Measurements from ENCODE around the gene CDKAL1. TPM values are rescaled to one million over a fixed set of nuclear protein-coding genes. Genes with fewer than 3 reads are reported as not detected.

CDKAL1 gene
- polyA plus RNA-seq, 2 of the 4 experiments (the other 2 are of a cell fraction) = 4.7 to 8.3 TPM

GRCh38 chr6:21024616-21025015, 490.4 kb downstream of the CDKAL1 start:
- ChIA-PET CTCF (no interaction called here), POLR2A (no interaction called here)
- Histone ChIP-seq H3K4me1 (peaks cover 9% of the 10 kb centered on the region; the same call in 2 of the 3 replicates), H3K9me3 (peaks cover 6% of the 10 kb centered on the region; the same call in 1 of the 3 replicates), H3K27ac (no peak overlapping the region), H3K4me3 (no peak overlapping the region), H3K4me2 (no peak overlapping the region)
- TF ChIP-seq, protein P1, sequence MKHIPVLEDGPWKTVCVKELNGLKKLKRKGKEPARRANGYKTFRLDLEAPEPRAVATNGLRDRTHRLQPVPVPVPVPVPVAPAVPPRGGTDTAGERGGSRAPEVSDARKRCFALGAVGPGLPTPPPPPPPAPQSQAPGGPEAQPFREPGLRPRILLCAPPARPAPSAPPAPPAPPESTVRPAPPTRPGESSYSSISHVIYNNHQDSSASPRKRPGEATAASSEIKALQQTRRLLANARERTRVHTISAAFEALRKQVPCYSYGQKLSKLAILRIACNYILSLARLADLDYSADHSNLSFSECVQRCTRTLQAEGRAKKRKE (CRISPR knock-in tag; IDR thresholded peaks at IDR 0.05; ENCODE audit: low read depth) = no peak
- TF ChIP-seq, protein P2, sequence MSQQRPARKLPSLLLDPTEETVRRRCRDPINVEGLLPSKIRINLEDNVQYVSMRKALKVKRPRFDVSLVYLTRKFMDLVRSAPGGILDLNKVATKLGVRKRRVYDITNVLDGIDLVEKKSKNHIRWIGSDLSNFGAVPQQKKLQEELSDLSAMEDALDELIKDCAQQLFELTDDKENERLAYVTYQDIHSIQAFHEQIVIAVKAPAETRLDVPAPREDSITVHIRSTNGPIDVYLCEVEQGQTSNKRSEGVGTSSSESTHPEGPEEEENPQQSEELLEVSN (IDR thresholded peaks at IDR 0.05; ENCODE audit: borderline replicate concordance, low read depth) = no peak
- TF ChIP-seq, protein P3, sequence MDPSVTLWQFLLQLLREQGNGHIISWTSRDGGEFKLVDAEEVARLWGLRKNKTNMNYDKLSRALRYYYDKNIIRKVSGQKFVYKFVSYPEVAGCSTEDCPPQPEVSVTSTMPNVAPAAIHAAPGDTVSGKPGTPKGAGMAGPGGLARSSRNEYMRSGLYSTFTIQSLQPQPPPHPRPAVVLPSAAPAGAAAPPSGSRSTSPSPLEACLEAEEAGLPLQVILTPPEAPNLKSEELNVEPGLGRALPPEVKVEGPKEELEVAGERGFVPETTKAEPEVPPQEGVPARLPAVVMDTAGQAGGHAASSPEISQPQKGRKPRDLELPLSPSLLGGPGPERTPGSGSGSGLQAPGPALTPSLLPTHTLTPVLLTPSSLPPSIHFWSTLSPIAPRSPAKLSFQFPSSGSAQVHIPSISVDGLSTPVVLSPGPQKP (IDR thresholded peaks at IDR 0.05; ENCODE audit: low read depth, low read length) = no peak
- TF ChIP-seq HEYL (CRISPR knock-in tag; IDR thresholded peaks at IDR 0.05) (no peak), MYC (IDR thresholded peaks at IDR 0.05; ENCODE audit: borderline replicate concordance, low read length) (no peak), ZSCAN20 (CRISPR knock-in tag; IDR thresholded peaks at IDR 0.05) (no peak), HES2 (IDR thresholded peaks at IDR 0.05) (no peak), KDM1A (IDR thresholded peaks at IDR 0.05; ENCODE audit: low read depth) (no peak), MAX (IDR thresholded peaks at IDR 0.05) (no peak), EHF (CRISPR knock-in tag; IDR thresholded peaks at IDR 0.05) (no peak), TFCP2L1 (CRISPR knock-in tag; IDR thresholded peaks at IDR 0.05) (no peak), NPAS2 (CRISPR knock-in tag; IDR thresholded peaks at IDR 0.05; ENCODE audit: borderline replicate concordance) (no peak), FOSB (CRISPR knock-in tag; IDR thresholded peaks at IDR 0.05) (no peak)
- TF ChIP-seq, protein P4, sequence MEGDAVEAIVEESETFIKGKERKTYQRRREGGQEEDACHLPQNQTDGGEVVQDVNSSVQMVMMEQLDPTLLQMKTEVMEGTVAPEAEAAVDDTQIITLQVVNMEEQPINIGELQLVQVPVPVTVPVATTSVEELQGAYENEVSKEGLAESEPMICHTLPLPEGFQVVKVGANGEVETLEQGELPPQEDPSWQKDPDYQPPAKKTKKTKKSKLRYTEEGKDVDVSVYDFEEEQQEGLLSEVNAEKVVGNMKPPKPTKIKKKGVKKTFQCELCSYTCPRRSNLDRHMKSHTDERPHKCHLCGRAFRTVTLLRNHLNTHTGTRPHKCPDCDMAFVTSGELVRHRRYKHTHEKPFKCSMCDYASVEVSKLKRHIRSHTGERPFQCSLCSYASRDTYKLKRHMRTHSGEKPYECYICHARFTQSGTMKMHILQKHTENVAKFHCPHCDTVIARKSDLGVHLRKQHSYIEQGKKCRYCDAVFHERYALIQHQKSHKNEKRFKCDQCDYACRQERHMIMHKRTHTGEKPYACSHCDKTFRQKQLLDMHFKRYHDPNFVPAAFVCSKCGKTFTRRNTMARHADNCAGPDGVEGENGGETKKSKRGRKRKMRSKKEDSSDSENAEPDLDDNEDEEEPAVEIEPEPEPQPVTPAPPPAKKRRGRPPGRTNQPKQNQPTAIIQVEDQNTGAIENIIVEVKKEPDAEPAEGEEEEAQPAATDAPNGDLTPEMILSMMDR (IDR thresholded peaks at IDR 0.05) = no peak
- ATAC-seq = no peak
- no peak for FAIRE-seq
- 93% methylated on average over 1 of the region's 1 CpG for WGBS (ENCODE audit: missing lambda C conversion rate)
- DNase-seq (ENCODE audit: low read depth in 1 of 2, low spot score in 1 of 2) = no peak

DNA sequence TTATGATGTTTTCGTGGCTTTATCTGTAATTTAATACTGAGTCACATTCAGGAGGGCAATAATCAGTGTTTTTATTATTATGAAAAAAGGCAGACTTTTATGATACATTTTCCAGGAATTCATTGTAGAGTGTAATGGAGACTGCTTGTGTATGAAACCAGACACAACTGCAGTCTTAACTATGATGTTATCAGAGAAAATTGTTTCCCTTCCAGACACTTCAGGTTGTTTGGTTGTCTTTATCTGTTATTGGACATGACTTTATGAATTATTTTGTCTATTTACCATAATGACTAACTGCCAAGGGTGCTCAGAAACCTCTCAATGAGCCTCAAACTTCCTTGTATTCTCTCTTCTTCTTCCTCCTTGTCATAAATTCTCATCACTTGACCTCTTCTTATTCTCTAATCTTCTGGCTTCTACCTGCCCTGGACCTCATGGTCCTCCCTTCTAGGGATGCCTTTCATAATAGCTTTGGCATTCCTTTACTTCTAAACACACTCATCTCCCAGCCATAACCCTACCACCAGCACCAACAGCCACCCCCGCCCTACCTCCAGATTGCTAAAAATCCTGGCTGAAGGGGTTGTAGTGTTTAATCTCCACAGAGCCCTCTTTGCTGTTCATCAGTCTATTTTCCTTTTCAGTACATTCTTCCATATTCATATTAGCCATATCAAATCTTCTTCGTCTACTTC, 492.5 kb downstream of the CDKAL1 start:
- 59% methylated on average over 2 of the region's 3 CpGs for WGBS (ENCODE audit: missing lambda C conversion rate)
- no peak overlapping the region for H3K4me2 ChIP-seq

GRCh38 chr6:21027507-21027906, 493.2 kb downstream of the CDKAL1 start:
- ChIA-PET CTCF (no interaction called here), POLR2A (no interaction called here)
- DNase-seq (ENCODE audit: low read depth in 1 of 2, low spot score in 1 of 2) (no peak), FAIRE-seq (no peak), ATAC-seq (no peak)
- 0 out of 3 replicates have a peak, but pooled peaks cover 4% of the 10 kb centered on the region for H3K9me3 ChIP-seq
- TF ChIP-seq EP300 (IDR thresholded peaks at IDR 0.05) = no peak
- TF ChIP-seq ZSCAN20 (CRISPR knock-in tag; IDR thresholded peaks at IDR 0.05) = no peak
- no peak for TF ChIP-seq ZFP36 (IDR thresholded peaks at IDR 0.05; ENCODE audit: borderline replicate concordance, partially characterized antibody)
- no peak for TF ChIP-seq MYC (IDR thresholded peaks at IDR 0.05; ENCODE audit: borderline replicate concordance, low read length)
- H3K4me1 ChIP-seq = peaks cover 9% of the 10 kb centered on the region; the same call in 2 of the 3 replicates
- 83% methylated on average over 2 of the region's 2 CpGs for WGBS (ENCODE audit: missing lambda C conversion rate)
- H3K4me2 ChIP-seq = no peak overlapping the region
- H3K27ac ChIP-seq = peak overlapping the region; percentile 28 to 33; a peak in 2 of 6 replicates
- H3K4me3 ChIP-seq = no peak overlapping the region

More for the DNA sequence above, 492.5 kb downstream of the CDKAL1 start:
- FAIRE-seq = no peak
- peaks cover 9% of the 10 kb centered on the region; the same call in 2 of the 3 replicates for H3K4me1 ChIP-seq
- no peak overlapping the region for H3K4me3 ChIP-seq
- ChIA-PET POLR2A (no interaction called here), CTCF (no interaction called here)
- no peak for ATAC-seq
- peaks cover 6% of the 10 kb centered on the region; the same call in 1 of the 3 replicates for H3K9me3 ChIP-seq
- peak overlapping the region; percentile 28 to 33; a peak in 2 of 6 replicates for H3K27ac ChIP-seq
- TF ChIP-seq, protein P2 (IDR thresholded peaks at IDR 0.05; ENCODE audit: borderline replicate concordance, low read depth) = no peak
- no peak for TF ChIP-seq RFX5 (IDR thresholded peaks at IDR 0.05)
- no peak for DNase-seq (ENCODE audit: low read depth in 1 of 2, low spot score in 1 of 2)
